ENCODE measurements around the gene DUXA.
A peak's percentile ranks its signal among the peaks of the same experiment; 100 is the strongest.

DUXA gene

DNA sequence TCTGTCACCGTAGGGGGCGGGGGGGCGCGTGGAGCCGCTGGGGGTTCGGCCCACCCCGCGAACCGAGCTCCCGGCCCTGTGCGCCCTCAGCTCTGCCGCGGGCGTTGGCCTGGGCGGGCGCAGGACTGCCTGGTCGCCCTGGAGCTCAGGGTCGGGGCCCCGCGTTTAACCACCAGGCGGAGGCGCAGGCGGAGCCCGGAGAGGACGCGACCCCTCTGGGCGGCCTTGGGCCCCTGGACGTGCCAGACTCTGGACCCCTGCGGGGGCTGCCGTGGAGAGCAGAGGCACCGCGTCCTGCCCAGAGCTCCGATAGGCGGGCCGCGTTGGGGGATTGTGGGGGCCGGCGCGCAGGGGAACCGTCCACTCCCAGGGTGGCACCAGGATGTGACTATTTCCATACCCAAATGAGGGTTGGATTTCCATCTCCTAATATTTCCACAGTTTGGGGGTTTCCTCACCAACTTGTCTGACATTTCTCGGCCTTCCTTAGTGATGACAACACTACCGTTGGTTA lies 60.5 kb downstream of the DUXA start:
- H3K27ac ChIP-seq, result no peak overlapping the region
- DNase-seq (ENCODE audit: low spot score), result no peak
- TF ChIP-seq, protein P1, sequence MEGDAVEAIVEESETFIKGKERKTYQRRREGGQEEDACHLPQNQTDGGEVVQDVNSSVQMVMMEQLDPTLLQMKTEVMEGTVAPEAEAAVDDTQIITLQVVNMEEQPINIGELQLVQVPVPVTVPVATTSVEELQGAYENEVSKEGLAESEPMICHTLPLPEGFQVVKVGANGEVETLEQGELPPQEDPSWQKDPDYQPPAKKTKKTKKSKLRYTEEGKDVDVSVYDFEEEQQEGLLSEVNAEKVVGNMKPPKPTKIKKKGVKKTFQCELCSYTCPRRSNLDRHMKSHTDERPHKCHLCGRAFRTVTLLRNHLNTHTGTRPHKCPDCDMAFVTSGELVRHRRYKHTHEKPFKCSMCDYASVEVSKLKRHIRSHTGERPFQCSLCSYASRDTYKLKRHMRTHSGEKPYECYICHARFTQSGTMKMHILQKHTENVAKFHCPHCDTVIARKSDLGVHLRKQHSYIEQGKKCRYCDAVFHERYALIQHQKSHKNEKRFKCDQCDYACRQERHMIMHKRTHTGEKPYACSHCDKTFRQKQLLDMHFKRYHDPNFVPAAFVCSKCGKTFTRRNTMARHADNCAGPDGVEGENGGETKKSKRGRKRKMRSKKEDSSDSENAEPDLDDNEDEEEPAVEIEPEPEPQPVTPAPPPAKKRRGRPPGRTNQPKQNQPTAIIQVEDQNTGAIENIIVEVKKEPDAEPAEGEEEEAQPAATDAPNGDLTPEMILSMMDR (IDR thresholded peaks at IDR 0.05), result no peak
- peak overlapping the region; percentile 56 for H3K4me3 ChIP-seq

DNA sequence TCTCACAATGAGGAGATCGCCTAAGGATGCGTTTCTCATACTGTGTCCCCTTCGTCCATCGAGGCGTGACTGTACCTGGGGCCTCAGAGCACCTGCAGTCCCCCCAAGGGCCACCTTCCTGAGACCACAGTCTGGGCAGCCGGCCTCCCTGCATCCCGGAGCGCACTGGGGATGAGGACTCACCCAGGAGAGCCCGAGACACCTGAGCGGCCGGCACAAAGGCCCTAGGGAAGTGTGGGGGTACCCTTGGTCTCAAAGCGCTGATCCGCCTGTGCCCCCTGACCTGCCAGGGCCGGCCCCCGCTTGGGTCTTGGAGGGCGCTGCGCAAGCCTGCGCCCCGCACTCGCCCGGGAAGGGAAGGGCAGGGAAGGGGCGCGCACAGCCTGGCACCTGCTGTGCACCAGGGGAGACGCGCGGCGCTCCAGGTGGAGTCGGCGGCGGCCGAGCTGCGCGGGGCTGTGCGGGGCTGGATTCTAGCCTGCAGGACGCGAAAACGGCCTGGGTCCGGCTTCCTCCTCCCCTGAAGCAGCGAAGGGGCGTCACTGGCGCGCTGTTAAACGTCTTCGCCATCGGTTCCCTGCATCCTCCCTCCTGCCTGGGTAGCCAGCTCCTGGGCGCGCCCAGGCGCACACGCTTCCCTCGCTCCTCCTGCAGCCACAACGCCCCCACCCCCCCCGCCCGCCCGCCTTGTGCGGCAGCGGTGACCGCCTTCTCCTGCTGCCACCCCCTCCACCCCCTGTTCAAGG lies 61.1 kb downstream of the DUXA start:
- no peak for DNase-seq (ENCODE audit: low spot score)
- H3K4me3 ChIP-seq, result peak overlapping the region; percentile 56
- TF ChIP-seq, protein P1 (IDR thresholded peaks at IDR 0.05), result no peak
- H3K27ac ChIP-seq, result no peak overlapping the region
